Endothelial cell of umbilical vein (primary cell): Measurements from ENCODE around the gene CCDC185. TPM values are rescaled to one million over a fixed set of nuclear protein-coding genes. Genes with fewer than 3 reads are reported as not detected.

Experiments used
- BruUV-seq: library from RNA; stranded (reverse); fragments of 400-500 nt; replicated peaks from 2 replicates; lab custom pipeline; 2021; lab: Mats Ljungman, UMichigan
- CTCF ChIA-PET: fragments of 300-600, 350-600 bp; sonication (Branson Sonifier 250); formaldehyde crosslinking; loops from one replicate; lab custom pipeline; 2021; ENCODE audit warnings: antibody characterized with exemption, inconsistent platforms; lab: Charles Lee
- POLR2A ChIA-PET: fragments of 300-600, 350-600 bp; sonication (Branson Sonifier 250); formaldehyde crosslinking; loops from one replicate; lab custom pipeline; 2021; ENCODE audit warnings: antibody characterized with exemption, inconsistent platforms; lab: Charles Lee
- DNase-seq: peaks from one replicate; pipeline ENCODE4 v3.0.0-alpha.2; 2011; ENCODE audit warnings: low read depth, low spot score
- FAIRE-seq: peaks from 2 replicates; lab custom pipeline; 2011; peaks lifted over from hg19 to GRCh38; lab: Jason Lieb, UNC
- H2AFZ ChIP-seq: 2 replicates; pipeline ENCODE4 v1.6.0; 2012; ENCODE audit warnings: low read depth, low read length, control low read depth, inconsistent platforms
- H3K27ac ChIP-seq: 2 replicates; pipeline ENCODE4 v1.5.1; 2011; ENCODE audit warnings: low read depth, mild to moderate bottlenecking, control low read depth, low read length, moderate library complexity; ENCODE audit not compliant: insufficient read depth
- H3K27me3 ChIP-seq, 2 experiments: 2 replicates each; pipeline versions ENCODE4 v1.6.0 to v1.6.1; 2011; ENCODE audit warnings: low read length in 2 of 2, mixed read lengths in 1 of 2; ENCODE audit not compliant: control insufficient read depth in 2 of 2, insufficient read depth in 2 of 2
- H3K36me3 ChIP-seq, 2 experiments: 2 replicates in 1 of 2; 3 replicates in 1 of 2; pipeline ENCODE4 v1.5.1; 2011; ENCODE audit warnings: low read length in 2 of 2, mild to moderate bottlenecking in 1 of 2, moderate library complexity in 1 of 2; ENCODE audit not compliant: control insufficient read depth in 2 of 2, insufficient read depth in 2 of 2; ENCODE audit errors: extremely low read depth in 1 of 2
- H3K4me1 ChIP-seq: 3 replicates; pipeline ENCODE4 v1.5.1; 2011; ENCODE audit warnings: mild to moderate bottlenecking, low read length; ENCODE audit not compliant: control insufficient read depth, insufficient read depth; ENCODE audit errors: extremely low read depth
- H3K4me2 ChIP-seq: 2 replicates; pipeline ENCODE4 v1.6.1; 2011; ENCODE audit warnings: low read length, control low read depth, mixed read lengths; ENCODE audit not compliant: insufficient read depth
- H3K4me3 ChIP-seq, 3 experiments: fragments of 200-600 bp in 1 of 3; sonication (generic), shearing (Covaris generic) in 1 of 3; replicated peaks in 1 of 3; 2 replicates each; pipeline ENCODE4 v1.5.1; 2011 to 2016; ENCODE audit warnings: control low read depth in 3 of 3, low read length in 3 of 3, mild to moderate bottlenecking in 2 of 3, inconsistent platforms in 1 of 3, low read depth in 1 of 3, moderate library complexity in 1 of 3; ENCODE audit not compliant: insufficient read depth in 1 of 3
- H3K79me2 ChIP-seq: 2 replicates; pipeline ENCODE4 v1.6.0; 2012; ENCODE audit warnings: low read length, inconsistent platforms; ENCODE audit not compliant: control insufficient read depth, insufficient read depth
- H3K9ac ChIP-seq: replicated peaks from 2 replicates; pipeline ENCODE3; 2011; ENCODE audit warnings: low read length, control low read depth; ENCODE audit not compliant: insufficient read depth; ENCODE audit errors: extremely low read depth
- H3K9me1 ChIP-seq: replicated peaks from 3 replicates; pipeline ENCODE4 v1.6.0; 2011; ENCODE audit warnings: mild to moderate bottlenecking, low read length; ENCODE audit not compliant: control insufficient read depth, insufficient read depth; ENCODE audit errors: extremely low read depth
- H3K9me3 ChIP-seq: replicated peaks from 2 replicates; pipeline ENCODE4 v1.5.1; 2012; ENCODE audit warnings: low read length, inconsistent platforms; ENCODE audit not compliant: control insufficient read depth, insufficient read depth
- H4K20me1 ChIP-seq: replicated peaks from 2 replicates; pipeline ENCODE3; 2011; ENCODE audit warnings: mild to moderate bottlenecking, low read length; ENCODE audit not compliant: control insufficient read depth, insufficient read depth; ENCODE audit errors: extremely low read depth
- CTCF ChIP-seq, 2 donors: IDR thresholded peaks; 1 replicate in 1 of 2; 2 replicates in 1 of 2; pipeline ENCODE4 v1.5.1; 2011; ENCODE audit warnings: low read length in 2 of 2, mild to moderate bottlenecking in 2 of 2, moderate library complexity in 2 of 2, control low read depth in 1 of 2, inconsistent platforms in 1 of 2, low read depth in 1 of 2; ENCODE audit not compliant: insufficient read depth in 1 of 2; ENCODE audit errors: extremely low read depth in 1 of 2
- EZH2 ChIP-seq: IDR thresholded peaks from 2 replicates; pipeline ENCODE4 v1.6.1; 2012; ENCODE audit warnings: borderline replicate concordance, low read depth, mild to moderate bottlenecking, moderate library complexity, low read length, inconsistent platforms; ENCODE audit not compliant: severe bottlenecking
- FOS ChIP-seq: IDR thresholded peaks from 2 replicates; pipeline ENCODE4 v1.6.1; 2011; ENCODE audit warnings: mild to moderate bottlenecking, low read length, moderate library complexity, borderline replicate concordance; ENCODE audit not compliant: insufficient read depth
- GATA2 ChIP-seq: IDR thresholded peaks from 2 replicates; pipeline ENCODE4 v1.7.0; 2011; ENCODE audit warnings: low read depth, mild to moderate bottlenecking, moderate library complexity, mixed read lengths, low read length; ENCODE audit not compliant: insufficient read length, insufficient read depth
- JUN ChIP-seq: IDR thresholded peaks from 2 replicates; pipeline ENCODE4 v1.6.1; 2011; ENCODE audit warnings: borderline replicate concordance, low read depth; ENCODE audit not compliant: insufficient read length, insufficient read depth
- MAX ChIP-seq: IDR thresholded peaks from 2 replicates; pipeline ENCODE4 v1.6.1; 2011; ENCODE audit not compliant: insufficient read depth, insufficient read length
- MYC ChIP-seq: IDR thresholded peaks from one replicate; pipeline ENCODE4 v1.6.1; 2011; ENCODE audit warnings: mild to moderate bottlenecking, low read depth, low read length
- POLR2A ChIP-seq: IDR thresholded peaks from 2 replicates; pipeline ENCODE4 v1.6.1; 2012; ENCODE audit warnings: low read depth, mild to moderate bottlenecking, control low read depth, low read length
- POLR2AphosphoS5 ChIP-seq: IDR thresholded peaks from 2 replicates; pipeline ENCODE4 v1.6.1; 2012; ENCODE audit warnings: low read depth, mild to moderate bottlenecking, control low read depth, low read length, moderate library complexity; ENCODE audit not compliant: insufficient read depth
- dilution Hi-C: fragments of 300-500 bp; cut with MboI; formaldehyde crosslinking; loops from one replicate; pipeline ENCODE4 v1.15.0; 2019; ENCODE audit warnings: low sequenced_read_pairs; ENCODE audit not compliant: extremely low pct_ligation_motif_present
- intact Hi-C: fragments of 100-400 bp; cut with micrococcal nuclease; formaldehyde crosslinking; loops from one replicate; pipeline ENCODE4 v1.10.0; 2022
- polyA plus RNA-seq, 4 experiments: library from polyadenylated mRNA; depleted of rRNA in 3 of 4; stranded (reverse) in 3 of 4; unstranded in 1 of 4; fragments of >200 nt; gene quantifications; 2 replicates each; pipeline versions ENCODE4 v1.2.1 to v1.2.3, GENCODE V29; 2011 to 2012; ENCODE audit warnings: missing spikeins in 1 of 4
- total RNA-seq: library from RNA; stranded (reverse); gene quantifications from 2 replicates; pipeline ENCODE4 v1.2.3, GENCODE V29; 2021

CCDC185 gene
- total and polyA plus RNA-seq, 2 donors (not counting 3 experiments of a cell fraction or from before 2014, with no cell fraction given): not detected

GRCh38 chr1:223358826-223359225 lies 34.4 kb upstream of the CCDC185 start:
- intact Hi-C loops: loop anchor here (5.0 kb wide), 1 partner anchor 127 kb away; no protein-coding TSS in a partner anchor

More at GRCh38 chr1:223358826-223359225, 34.4 kb upstream of the CCDC185 start:
- ChIA-PET POLR2A (no interaction called here), CTCF (interaction anchor here (1.5 to 1.7 kb wide), 3 partner anchors 9 to 225 kb away, joined by 3 to 9 read pairs (median 3); no protein-coding TSS in a partner anchor)
- Histone ChIP-seq H3K9me3 (no peaks in the 10 kb centered on the region), H3K27me3 (peaks cover 15 to 23% of the 10 kb centered on the region in 2 experiments), H3K4me3 (no peak overlapping the region), H2AFZ (no peak overlapping the region), H3K4me2 (no peak overlapping the region), H3K27ac (no peak overlapping the region), H4K20me1 (no peaks in the 10 kb centered on the region), H3K9me1 (no peaks in the 10 kb centered on the region), H3K9ac (no peak overlapping the region), H3K4me1 (no peaks in the 10 kb centered on the region), H3K79me2 (no peaks in the 10 kb centered on the region), H3K36me3 (no peaks in the 10 kb centered on the region)
- no peak for FAIRE-seq
- dilution Hi-C loops: no loop called here
- BruUV-seq: no TSS peak
- no peak for DNase-seq
- TF ChIP-seq JUN (no peak), POLR2A (no peak), MAX (no peak), EZH2 (no peak), CTCF (IDR thresholded peaks at IDR 0.05; ENCODE audit: extremely low read depth in 1 of 2, insufficient read depth in 1 of 2, low read depth in 1 of 2, low read length in 2 of 2) (no peak), POLR2AphosphoS5 (no peak), MYC (no peak), FOS (no peak), GATA2 (no peak)
